OCI-LY1 (cell line): ENCODE data around the gene ZNF451.

Experiments
- H2AFZ ChIP-seq: fragments of 200-600 bp; sonication (generic), shearing (Covaris generic); 2 replicates; pipeline ENCODE4 v1.6.0; 2014; ENCODE audit warnings: antibody characterized with exemption, mild to moderate bottlenecking, low read length
- H3F3A ChIP-seq: fragments of 200-600 bp; sonication (generic), shearing (Covaris generic); 2 replicates; pipeline ENCODE4 v1.6.0; 2014; ENCODE audit warnings: mild to moderate bottlenecking, antibody characterized with exemption, low read length, moderate library complexity; ENCODE audit not compliant: insufficient read depth
- H3K27ac ChIP-seq: fragments of 200-600 bp; sonication (generic); 2 replicates; pipeline ENCODE4 v1.5.1; 2014; ENCODE audit warnings: low read length, mixed run types, mild to moderate bottlenecking, low read depth; ENCODE audit not compliant: poor library complexity, severe bottlenecking
- H3K27me3 ChIP-seq: fragments of 200-600 bp; sonication (generic); 2 replicates; pipeline ENCODE4 v1.6.0; 2014; ENCODE audit warnings: antibody characterized with exemption, mild to moderate bottlenecking, low read length, moderate library complexity; ENCODE audit not compliant: insufficient read depth
- H3K36me3 ChIP-seq: fragments of 200-600 bp; sonication (generic); 2 replicates; pipeline ENCODE4 v1.6.1; 2014; ENCODE audit warnings: mild to moderate bottlenecking, antibody characterized with exemption, low read length, moderate library complexity, mixed read lengths; ENCODE audit not compliant: insufficient read depth
- H3K4me1 ChIP-seq: fragments of 200-600 bp; sonication (generic); 2 replicates; pipeline ENCODE4 v1.5.1; 2014; ENCODE audit warnings: mild to moderate bottlenecking, low read length, moderate library complexity; ENCODE audit not compliant: insufficient read depth, severe bottlenecking
- H3K4me2 ChIP-seq: fragments of 200-600 bp; sonication (generic), shearing (Covaris generic); 2 replicates; pipeline ENCODE4 v1.6.1; 2014; ENCODE audit warnings: low read length
- H3K4me3 ChIP-seq: fragments of 200-600 bp; sonication (generic); 2 replicates; pipeline ENCODE4 v1.5.1; 2014; ENCODE audit warnings: low read length, low read depth, mild to moderate bottlenecking, mixed read lengths; ENCODE audit not compliant: poor library complexity, severe bottlenecking
- H3K79me2 ChIP-seq: fragments of 200-600 bp; shearing (Covaris generic); 2 replicates; pipeline ENCODE4 v1.6.1; 2016; ENCODE audit warnings: mixed run types, low read length, mixed read lengths; ENCODE audit not compliant: insufficient read depth
- H3K9ac ChIP-seq: fragments of 200-600 bp; sonication (generic), shearing (Covaris generic); 2 replicates; pipeline ENCODE4 v1.6.1; 2014; ENCODE audit warnings: mild to moderate bottlenecking, low read length, mixed read lengths
- H3K9me2 ChIP-seq: fragments of 200-600 bp; sonication (generic), shearing (Covaris generic); 2 replicates; pipeline ENCODE4 v1.6.1; 2014; ENCODE audit warnings: low read depth, mild to moderate bottlenecking, low read length, mixed read lengths
- H3K9me3 ChIP-seq: fragments of 200-600 bp; shearing (Covaris generic); 2 replicates; pipeline ENCODE4 v1.6.1; 2014; ENCODE audit warnings: low read length, mixed read lengths
- H4K20me1 ChIP-seq: fragments of 200-600 bp; sonication (generic), shearing (Covaris generic); 2 replicates; pipeline ENCODE4 v1.6.0; 2016; ENCODE audit warnings: mild to moderate bottlenecking, low read length; ENCODE audit not compliant: insufficient read depth
- EZH2 ChIP-seq: fragments of 200-600 bp; sonication (generic), shearing (Covaris generic); IDR thresholded peaks from 2 replicates; pipeline ENCODE4 v1.8.0; 2017; ENCODE audit warnings: borderline replicate concordance, mixed run types, mild to moderate bottlenecking, antibody characterized with exemption, low read length, moderate library complexity, mixed read lengths
- TF ChIP-seq, protein P1 (sequence below): fragments of 200-600 bp; sonication (generic), shearing (Covaris generic); IDR thresholded peaks from 2 replicates; pipeline ENCODE4 v1.5.1; 2017; ENCODE audit warnings: mild to moderate bottlenecking, antibody characterized with exemption, low read length, moderate library complexity, mixed read lengths

The ZNF451 gene

DNA sequence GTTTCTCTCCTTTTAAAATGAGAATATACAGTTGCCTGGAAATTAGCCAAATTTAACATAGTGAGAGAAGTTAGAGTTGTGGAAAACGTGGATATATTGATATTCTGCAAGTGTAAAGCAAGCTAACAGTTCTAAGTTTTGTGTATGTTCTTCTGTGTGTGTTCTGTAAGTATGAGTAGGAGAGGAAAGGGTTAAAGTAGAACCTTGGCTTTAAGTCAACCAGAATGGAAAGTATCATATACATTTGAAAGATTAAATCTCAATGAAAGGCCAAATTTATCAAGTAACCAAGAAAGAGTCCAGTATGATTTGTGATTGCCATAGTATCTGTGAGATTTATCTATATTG is 52.2 kb downstream of the ZNF451 start:
- Histone ChIP-seq H3K4me1 (no peaks in the 10 kb centered on the region), H3K9ac (no peak overlapping the region), H3K4me2 (no peak overlapping the region), H3F3A (no peaks in the 10 kb centered on the region), H3K9me3 (no peaks in the 10 kb centered on the region), H4K20me1 (no peaks in the 10 kb centered on the region), H3K27ac (no peak overlapping the region), H3K4me3 (no peak overlapping the region), H3K79me2 (no peaks in the 10 kb centered on the region), H2AFZ (no peak overlapping the region), H3K36me3 (peaks cover 60% of the 10 kb centered on the region), H3K27me3 (no peaks in the 10 kb centered on the region), H3K9me2 (no peaks in the 10 kb centered on the region)
- TF ChIP-seq EZH2: no peak
- TF ChIP-seq, protein P1, sequence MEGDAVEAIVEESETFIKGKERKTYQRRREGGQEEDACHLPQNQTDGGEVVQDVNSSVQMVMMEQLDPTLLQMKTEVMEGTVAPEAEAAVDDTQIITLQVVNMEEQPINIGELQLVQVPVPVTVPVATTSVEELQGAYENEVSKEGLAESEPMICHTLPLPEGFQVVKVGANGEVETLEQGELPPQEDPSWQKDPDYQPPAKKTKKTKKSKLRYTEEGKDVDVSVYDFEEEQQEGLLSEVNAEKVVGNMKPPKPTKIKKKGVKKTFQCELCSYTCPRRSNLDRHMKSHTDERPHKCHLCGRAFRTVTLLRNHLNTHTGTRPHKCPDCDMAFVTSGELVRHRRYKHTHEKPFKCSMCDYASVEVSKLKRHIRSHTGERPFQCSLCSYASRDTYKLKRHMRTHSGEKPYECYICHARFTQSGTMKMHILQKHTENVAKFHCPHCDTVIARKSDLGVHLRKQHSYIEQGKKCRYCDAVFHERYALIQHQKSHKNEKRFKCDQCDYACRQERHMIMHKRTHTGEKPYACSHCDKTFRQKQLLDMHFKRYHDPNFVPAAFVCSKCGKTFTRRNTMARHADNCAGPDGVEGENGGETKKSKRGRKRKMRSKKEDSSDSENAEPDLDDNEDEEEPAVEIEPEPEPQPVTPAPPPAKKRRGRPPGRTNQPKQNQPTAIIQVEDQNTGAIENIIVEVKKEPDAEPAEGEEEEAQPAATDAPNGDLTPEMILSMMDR: no peak

DNA sequence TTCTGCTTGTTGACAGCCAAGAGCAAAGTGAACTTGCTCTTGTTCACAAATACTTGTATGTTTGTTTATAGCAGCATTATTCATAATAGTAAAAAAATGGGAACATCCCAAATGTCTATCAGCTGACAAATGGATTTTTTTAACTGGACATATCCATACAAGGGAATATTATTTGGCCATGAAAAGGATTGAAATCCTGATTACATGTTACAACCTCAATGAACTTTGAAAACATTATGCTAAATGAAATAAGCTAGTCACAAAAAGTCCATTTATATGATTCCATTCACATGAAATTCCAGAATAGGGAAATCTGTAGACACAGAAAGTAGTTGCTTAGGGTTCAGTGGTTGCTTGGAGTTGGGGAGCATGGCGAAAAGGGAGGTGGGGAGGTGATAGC is 53.7 kb downstream of the ZNF451 start:
- Histone ChIP-seq H3K27ac (no peak overlapping the region), H4K20me1 (no peaks in the 10 kb centered on the region), H3K27me3 (no peaks in the 10 kb centered on the region), H3K4me3 (no peak overlapping the region), H3F3A (no peaks in the 10 kb centered on the region), H3K79me2 (no peaks in the 10 kb centered on the region), H3K9ac (no peak overlapping the region), H3K4me2 (no peak overlapping the region), H3K9me3 (no peaks in the 10 kb centered on the region), H3K4me1 (no peaks in the 10 kb centered on the region), H3K36me3 (peaks cover 65% of the 10 kb centered on the region), H3K9me2 (no peaks in the 10 kb centered on the region), H2AFZ (no peak overlapping the region)
- TF ChIP-seq, protein P1: no peak
- no peak for TF ChIP-seq EZH2

DNA sequence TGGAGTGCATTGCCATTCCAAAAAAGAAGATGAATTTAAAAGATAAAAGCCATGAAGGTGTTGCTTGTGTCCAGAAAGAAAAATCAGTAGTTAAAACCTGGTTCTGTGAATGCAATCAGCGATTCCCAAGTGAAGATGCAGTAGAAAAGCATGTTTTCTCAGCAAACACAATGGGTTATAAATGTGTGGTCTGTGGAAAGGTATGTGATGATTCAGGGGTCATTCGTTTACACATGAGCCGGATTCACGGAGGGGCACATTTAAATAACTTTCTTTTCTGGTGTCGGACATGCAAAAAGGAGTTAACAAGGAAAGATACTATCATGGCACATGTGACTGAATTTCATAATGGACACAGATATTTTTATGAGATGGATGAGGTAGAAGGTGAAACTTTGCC is 57.4 kb downstream of the ZNF451 start:
- Histone ChIP-seq H4K20me1 (no peaks in the 10 kb centered on the region), H3K4me3 (no peak overlapping the region), H3K27me3 (no peaks in the 10 kb centered on the region), H2AFZ (no peak overlapping the region), H3F3A (no peaks in the 10 kb centered on the region), H3K9me2 (no peaks in the 10 kb centered on the region), H3K4me2 (no peak overlapping the region), H3K36me3 (peaks cover 57% of the 10 kb centered on the region), H3K4me1 (no peaks in the 10 kb centered on the region), H3K79me2 (no peaks in the 10 kb centered on the region), H3K9ac (no peak overlapping the region), H3K27ac (no peak overlapping the region), H3K9me3 (no peaks in the 10 kb centered on the region)
- TF ChIP-seq, protein P1: no peak
- no peak for TF ChIP-seq EZH2
